C4-2B (cell line): ENCODE data around the gene RFX2.

Experiments used
- CTCF ChIP-seq: fragments of 450-650 bp; conservative IDR thresholded peaks from 2 replicates; pipeline ENCODE4 v1.5.1; 2017; ENCODE audit warnings: mild to moderate bottlenecking
- ZFX ChIP-seq: fragments of 450-650 bp; IDR thresholded peaks from 2 replicates; pipeline ENCODE4 v1.6.1; 2017

DNA sequence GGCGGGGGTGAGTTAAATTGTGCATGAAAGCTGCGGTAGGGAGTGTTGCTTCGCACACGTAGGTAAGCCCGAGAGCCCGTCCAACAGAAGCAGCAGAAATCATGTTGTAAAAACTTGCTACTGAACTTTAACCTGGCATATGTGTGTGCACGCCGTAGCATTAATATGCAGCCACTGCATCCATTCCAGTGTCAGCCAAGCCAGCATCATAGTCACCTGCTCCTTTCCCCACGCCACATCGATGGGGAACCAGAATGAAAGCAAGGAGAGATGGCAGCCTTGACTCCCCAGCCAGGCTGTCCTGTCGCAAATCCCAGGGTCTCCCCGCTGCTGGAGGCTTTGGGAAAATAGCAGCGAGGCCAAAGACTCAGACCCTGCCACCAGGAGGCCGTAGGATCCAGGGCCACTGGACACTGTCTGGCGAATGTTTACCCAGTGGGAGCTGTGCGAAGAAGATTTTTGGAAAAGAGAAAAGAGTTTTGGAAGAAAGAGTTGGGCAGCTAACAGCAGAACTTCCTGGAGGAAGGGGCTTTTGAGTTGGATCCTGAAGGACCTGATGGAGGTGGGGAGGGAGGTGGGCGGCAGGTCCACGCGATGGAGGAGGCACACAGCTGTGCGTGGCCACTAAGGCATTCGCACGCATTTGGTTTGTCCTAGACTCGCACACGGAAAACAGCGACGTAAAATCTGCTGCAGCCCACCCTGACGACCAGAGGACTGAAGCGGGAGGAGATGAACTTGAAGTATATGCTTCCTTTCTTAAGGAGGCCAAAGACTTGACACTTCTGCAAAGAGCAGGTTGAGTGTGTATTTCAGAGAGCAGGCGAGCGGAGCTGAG lies 83.7 kb downstream of the RFX2 start:
- no peak for TF ChIP-seq CTCF
- TF ChIP-seq ZFX = no peak
